Endothelial cell of umbilical vein (primary cell): ENCODE data around the gene CCDC15. TPM values are rescaled to one million over a fixed set of nuclear protein-coding genes. Genes with fewer than 3 reads are reported as not detected.

Source experiments
- BruUV-seq: library from RNA; stranded (reverse); fragments of 400-500 nt; replicated peaks from 2 replicates; lab custom pipeline; 2021; lab: Mats Ljungman, UMichigan
- CTCF ChIA-PET: fragments of 300-600, 350-600 bp; sonication (Branson Sonifier 250); formaldehyde crosslinking; loops from one replicate; lab custom pipeline; 2021; ENCODE audit warnings: antibody characterized with exemption, inconsistent platforms; lab: Charles Lee
- POLR2A ChIA-PET: fragments of 300-600, 350-600 bp; sonication (Branson Sonifier 250); formaldehyde crosslinking; loops from one replicate; lab custom pipeline; 2021; ENCODE audit warnings: antibody characterized with exemption, inconsistent platforms; lab: Charles Lee
- DNase-seq: peaks from one replicate; pipeline ENCODE4 v3.0.0-alpha.2; 2011; ENCODE audit warnings: low read depth, low spot score
- FAIRE-seq: peaks from 2 replicates; lab custom pipeline; 2011; peaks lifted over from hg19 to GRCh38; lab: Jason Lieb, UNC
- H2AFZ ChIP-seq: 2 replicates; pipeline ENCODE4 v1.6.0; 2012; ENCODE audit warnings: low read depth, low read length, control low read depth, inconsistent platforms
- H3K27ac ChIP-seq: 2 replicates; pipeline ENCODE4 v1.5.1; 2011; ENCODE audit warnings: low read depth, mild to moderate bottlenecking, control low read depth, low read length, moderate library complexity; ENCODE audit not compliant: insufficient read depth
- H3K27me3 ChIP-seq, 2 experiments: 2 replicates each; pipeline versions ENCODE4 v1.6.0 to v1.6.1; 2011; ENCODE audit warnings: low read length in 2 of 2, mixed read lengths in 1 of 2; ENCODE audit not compliant: control insufficient read depth in 2 of 2, insufficient read depth in 2 of 2
- H3K36me3 ChIP-seq, 2 experiments: 2 replicates in 1 of 2; 3 replicates in 1 of 2; pipeline ENCODE4 v1.5.1; 2011; ENCODE audit warnings: low read length in 2 of 2, mild to moderate bottlenecking in 1 of 2, moderate library complexity in 1 of 2; ENCODE audit not compliant: control insufficient read depth in 2 of 2, insufficient read depth in 2 of 2; ENCODE audit errors: extremely low read depth in 1 of 2
- H3K4me1 ChIP-seq: 3 replicates; pipeline ENCODE4 v1.5.1; 2011; ENCODE audit warnings: mild to moderate bottlenecking, low read length; ENCODE audit not compliant: control insufficient read depth, insufficient read depth; ENCODE audit errors: extremely low read depth
- H3K4me2 ChIP-seq: 2 replicates; pipeline ENCODE4 v1.6.1; 2011; ENCODE audit warnings: low read length, control low read depth, mixed read lengths; ENCODE audit not compliant: insufficient read depth
- H3K4me3 ChIP-seq, 3 experiments: fragments of 200-600 bp in 1 of 3; sonication (generic), shearing (Covaris generic) in 1 of 3; replicated peaks in 1 of 3; 2 replicates each; pipeline ENCODE4 v1.5.1; 2011 to 2016; ENCODE audit warnings: control low read depth in 3 of 3, low read length in 3 of 3, mild to moderate bottlenecking in 2 of 3, inconsistent platforms in 1 of 3, low read depth in 1 of 3, moderate library complexity in 1 of 3; ENCODE audit not compliant: insufficient read depth in 1 of 3
- H3K79me2 ChIP-seq: 2 replicates; pipeline ENCODE4 v1.6.0; 2012; ENCODE audit warnings: low read length, inconsistent platforms; ENCODE audit not compliant: control insufficient read depth, insufficient read depth
- H3K9ac ChIP-seq: replicated peaks from 2 replicates; pipeline ENCODE3; 2011; ENCODE audit warnings: low read length, control low read depth; ENCODE audit not compliant: insufficient read depth; ENCODE audit errors: extremely low read depth
- H3K9me1 ChIP-seq: replicated peaks from 3 replicates; pipeline ENCODE4 v1.6.0; 2011; ENCODE audit warnings: mild to moderate bottlenecking, low read length; ENCODE audit not compliant: control insufficient read depth, insufficient read depth; ENCODE audit errors: extremely low read depth
- H3K9me3 ChIP-seq: replicated peaks from 2 replicates; pipeline ENCODE4 v1.5.1; 2012; ENCODE audit warnings: low read length, inconsistent platforms; ENCODE audit not compliant: control insufficient read depth, insufficient read depth
- H4K20me1 ChIP-seq: replicated peaks from 2 replicates; pipeline ENCODE3; 2011; ENCODE audit warnings: mild to moderate bottlenecking, low read length; ENCODE audit not compliant: control insufficient read depth, insufficient read depth; ENCODE audit errors: extremely low read depth
- EZH2 ChIP-seq: IDR thresholded peaks from 2 replicates; pipeline ENCODE4 v1.6.1; 2012; ENCODE audit warnings: borderline replicate concordance, low read depth, mild to moderate bottlenecking, moderate library complexity, low read length, inconsistent platforms; ENCODE audit not compliant: severe bottlenecking
- FOS ChIP-seq: IDR thresholded peaks from 2 replicates; pipeline ENCODE4 v1.6.1; 2011; ENCODE audit warnings: mild to moderate bottlenecking, low read length, moderate library complexity, borderline replicate concordance; ENCODE audit not compliant: insufficient read depth
- GATA2 ChIP-seq: IDR thresholded peaks from 2 replicates; pipeline ENCODE4 v1.7.0; 2011; ENCODE audit warnings: low read depth, mild to moderate bottlenecking, moderate library complexity, mixed read lengths, low read length; ENCODE audit not compliant: insufficient read length, insufficient read depth
- JUN ChIP-seq: IDR thresholded peaks from 2 replicates; pipeline ENCODE4 v1.6.1; 2011; ENCODE audit warnings: borderline replicate concordance, low read depth; ENCODE audit not compliant: insufficient read length, insufficient read depth
- MYC ChIP-seq: IDR thresholded peaks from one replicate; pipeline ENCODE4 v1.6.1; 2011; ENCODE audit warnings: mild to moderate bottlenecking, low read depth, low read length
- POLR2A ChIP-seq: IDR thresholded peaks from 2 replicates; pipeline ENCODE4 v1.6.1; 2012; ENCODE audit warnings: low read depth, mild to moderate bottlenecking, control low read depth, low read length
- POLR2AphosphoS5 ChIP-seq: IDR thresholded peaks from 2 replicates; pipeline ENCODE4 v1.6.1; 2012; ENCODE audit warnings: low read depth, mild to moderate bottlenecking, control low read depth, low read length, moderate library complexity; ENCODE audit not compliant: insufficient read depth
- dilution Hi-C: fragments of 300-500 bp; cut with MboI; formaldehyde crosslinking; loops from one replicate; pipeline ENCODE4 v1.15.0; 2019; ENCODE audit warnings: low sequenced_read_pairs; ENCODE audit not compliant: extremely low pct_ligation_motif_present
- intact Hi-C: fragments of 100-400 bp; cut with micrococcal nuclease; formaldehyde crosslinking; loops from one replicate; pipeline ENCODE4 v1.10.0; 2022
- polyA plus RNA-seq, 4 experiments: library from polyadenylated mRNA; depleted of rRNA in 3 of 4; stranded (reverse) in 3 of 4; unstranded in 1 of 4; fragments of >200 nt; gene quantifications; 2 replicates each; pipeline versions ENCODE4 v1.2.1 to v1.2.3, GENCODE V29; 2011 to 2012; ENCODE audit warnings: missing spikeins in 1 of 4
- total RNA-seq: library from RNA; stranded (reverse); gene quantifications from 2 replicates; pipeline ENCODE4 v1.2.3, GENCODE V29; 2021
- TF ChIP-seq, protein P1 (sequence below), 2 donors: IDR thresholded peaks; 1 replicate in 1 of 2; 2 replicates in 1 of 2; pipeline ENCODE4 v1.5.1; 2011; ENCODE audit warnings: low read length in 2 of 2, mild to moderate bottlenecking in 2 of 2, moderate library complexity in 2 of 2, control low read depth in 1 of 2, inconsistent platforms in 1 of 2, low read depth in 1 of 2; ENCODE audit not compliant: insufficient read depth in 1 of 2; ENCODE audit errors: extremely low read depth in 1 of 2
- TF ChIP-seq, protein P2 (sequence below): IDR thresholded peaks from 2 replicates; pipeline ENCODE4 v1.6.1; 2011; ENCODE audit not compliant: insufficient read depth, insufficient read length

Gene CCDC15
- total and polyA plus RNA-seq, 2 donors (not counting 3 experiments of a cell fraction or from before 2014, with no cell fraction given), result 0.75 to 3.8 TPM

DNA sequence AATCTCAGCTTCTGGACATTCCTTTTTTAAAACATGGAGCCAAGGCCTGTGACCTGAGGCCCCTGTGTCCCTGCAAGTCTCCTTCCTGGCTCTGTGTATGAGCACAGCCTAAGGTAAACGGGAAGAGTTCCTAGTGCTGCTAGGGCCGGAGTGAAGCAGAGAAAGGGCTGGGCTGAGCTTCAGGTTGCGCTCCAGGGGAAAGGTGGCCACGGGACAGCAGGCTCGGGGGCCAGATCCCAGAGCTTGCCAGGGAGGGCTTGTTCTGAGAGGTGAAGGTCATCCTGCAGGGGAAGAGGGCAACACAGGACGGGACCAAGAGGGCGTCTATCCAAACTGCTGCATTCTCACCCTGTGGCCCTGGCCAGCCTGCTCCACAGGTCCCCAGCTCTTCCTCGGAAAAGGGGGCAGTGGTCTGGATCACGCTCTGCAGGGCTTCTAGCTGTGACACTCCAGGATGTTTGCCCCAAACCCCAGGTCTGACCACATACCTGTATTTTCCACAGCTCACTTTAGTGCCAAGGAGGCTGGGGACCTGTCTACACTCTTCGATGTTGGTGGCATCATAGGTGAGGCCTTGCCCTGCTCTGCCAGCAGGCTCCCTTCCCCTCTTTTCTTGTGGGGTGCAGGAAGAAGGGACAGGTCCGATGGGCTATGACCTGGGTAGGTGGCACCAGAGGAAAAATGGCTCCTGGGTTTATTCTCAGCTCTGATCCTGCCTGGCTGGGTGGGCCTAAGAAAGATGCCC is 129.5 kb downstream of the CCDC15 start:
- peaks cover 12% of the 10 kb centered on the region for H3K4me1 ChIP-seq
- dilution Hi-C loops, result no loop called here
- no peaks in the 10 kb centered on the region for H3K79me2 ChIP-seq
- H3K9me1 ChIP-seq, result no peaks in the 10 kb centered on the region
- peak overlapping the region; percentile 52 for H3K27ac ChIP-seq
- no peak overlapping the region for H3K4me2 ChIP-seq
- no peaks in the 10 kb centered on the region for H3K27me3 ChIP-seq
- H4K20me1 ChIP-seq, result no peaks in the 10 kb centered on the region
- intact Hi-C loops, result no loop called here
- FAIRE-seq (no peak), DNase-seq (no peak)
- no peaks in the 10 kb centered on the region for H3K36me3 ChIP-seq
- ChIA-PET CTCF (interaction anchor here (0.5 to 1.6 kb wide), 11 partner anchors 8 to 346 kb away, joined by 3 to 11 read pairs (median 4); partner anchors contain the start of gene TMEM218), POLR2A (interaction anchor here (0.7 kb wide), 1 partner anchor 131 kb away, joined by 8 read pairs; no protein-coding TSS in a partner anchor)
- TF ChIP-seq MYC (no peak), POLR2A (no peak), GATA2 (no peak), FOS (no peak), POLR2AphosphoS5 (no peak), EZH2 (no peak), JUN (no peak)
- TF ChIP-seq, protein P1, sequence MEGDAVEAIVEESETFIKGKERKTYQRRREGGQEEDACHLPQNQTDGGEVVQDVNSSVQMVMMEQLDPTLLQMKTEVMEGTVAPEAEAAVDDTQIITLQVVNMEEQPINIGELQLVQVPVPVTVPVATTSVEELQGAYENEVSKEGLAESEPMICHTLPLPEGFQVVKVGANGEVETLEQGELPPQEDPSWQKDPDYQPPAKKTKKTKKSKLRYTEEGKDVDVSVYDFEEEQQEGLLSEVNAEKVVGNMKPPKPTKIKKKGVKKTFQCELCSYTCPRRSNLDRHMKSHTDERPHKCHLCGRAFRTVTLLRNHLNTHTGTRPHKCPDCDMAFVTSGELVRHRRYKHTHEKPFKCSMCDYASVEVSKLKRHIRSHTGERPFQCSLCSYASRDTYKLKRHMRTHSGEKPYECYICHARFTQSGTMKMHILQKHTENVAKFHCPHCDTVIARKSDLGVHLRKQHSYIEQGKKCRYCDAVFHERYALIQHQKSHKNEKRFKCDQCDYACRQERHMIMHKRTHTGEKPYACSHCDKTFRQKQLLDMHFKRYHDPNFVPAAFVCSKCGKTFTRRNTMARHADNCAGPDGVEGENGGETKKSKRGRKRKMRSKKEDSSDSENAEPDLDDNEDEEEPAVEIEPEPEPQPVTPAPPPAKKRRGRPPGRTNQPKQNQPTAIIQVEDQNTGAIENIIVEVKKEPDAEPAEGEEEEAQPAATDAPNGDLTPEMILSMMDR (IDR thresholded peaks at IDR 0.05; ENCODE audit: extremely low read depth in 1 of 2, insufficient read depth in 1 of 2, low read depth in 1 of 2, low read length in 2 of 2), result no peak
- TF ChIP-seq, protein P2, sequence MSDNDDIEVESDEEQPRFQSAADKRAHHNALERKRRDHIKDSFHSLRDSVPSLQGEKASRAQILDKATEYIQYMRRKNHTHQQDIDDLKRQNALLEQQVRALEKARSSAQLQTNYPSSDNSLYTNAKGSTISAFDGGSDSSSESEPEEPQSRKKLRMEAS, result no peak
- peak overlapping the region; percentile 20 for H3K9ac ChIP-seq
- no TSS peak for BruUV-seq
- no peaks in the 10 kb centered on the region for H3K9me3 ChIP-seq
- no peak overlapping the region for H3K4me3 ChIP-seq
- H2AFZ ChIP-seq, result peak overlapping the region; percentile 71
